OCI-LY7 (cell line): Measurements from ENCODE around the gene LRBA. TPM values are rescaled to one million over a fixed set of nuclear protein-coding genes. Genes with fewer than 3 reads are reported as not detected.

Experiments
- BruUV-seq: library from RNA; stranded (reverse); fragments of 400-500 nt; replicated peaks from 2 replicates; lab custom pipeline; 2021; lab: Mats Ljungman, UMichigan
- CTCF ChIA-PET: fragments of 300-600 bp; sonication (Branson Sonifier 250); formaldehyde crosslinking; loops from one replicate; lab custom pipeline; 2022; ENCODE audit warnings: antibody characterized with exemption; ENCODE audit not compliant: unreplicated experiment; lab: Charles Lee
- POLR2A ChIA-PET: fragments of 300-600 bp; sonication (Branson Sonifier 250); formaldehyde crosslinking; loops from one replicate; lab custom pipeline; 2022; ENCODE audit warnings: antibody characterized with exemption; lab: Charles Lee
- DNase-seq: peaks from one replicate; pipeline ENCODE4 v3.0.0-alpha.2; 2015; ENCODE audit warnings: low spot score
- H2AFZ ChIP-seq: fragments of 200-600 bp; sonication (generic), shearing (Covaris generic); 2 replicates; pipeline ENCODE4 v1.6.1; 2014; ENCODE audit warnings: mild to moderate bottlenecking, antibody characterized with exemption, low read length, moderate library complexity
- H3K27ac ChIP-seq: fragments of 200-600 bp; sonication (generic); 2 replicates; pipeline ENCODE4 v1.5.1; 2014; ENCODE audit warnings: mixed run types, low read depth, mild to moderate bottlenecking, moderate library complexity, low read length, inconsistent platforms; ENCODE audit not compliant: poor library complexity, severe bottlenecking
- H3K36me3 ChIP-seq: fragments of 200-600 bp; sonication (generic); 2 replicates; pipeline ENCODE4 v1.6.1; 2014; ENCODE audit warnings: mild to moderate bottlenecking, antibody characterized with exemption, low read length, moderate library complexity, mixed read lengths; ENCODE audit not compliant: insufficient read depth
- H3K4me1 ChIP-seq: fragments of 200-600 bp; sonication (generic); 2 replicates; pipeline ENCODE4 v1.5.1; 2014; ENCODE audit warnings: mild to moderate bottlenecking, low read length; ENCODE audit not compliant: insufficient read depth, poor library complexity, severe bottlenecking
- H3K4me2 ChIP-seq: fragments of 200-600 bp; sonication (generic); 2 replicates; pipeline ENCODE4 v1.6.1; 2014; ENCODE audit warnings: mild to moderate bottlenecking, low read length
- H3K4me3 ChIP-seq: fragments of 200-600 bp; sonication (generic); 2 replicates; pipeline ENCODE4 v1.5.1; 2014; ENCODE audit warnings: mild to moderate bottlenecking, low read depth, low read length; ENCODE audit not compliant: poor library complexity, severe bottlenecking
- H3K79me2 ChIP-seq: fragments of 200-600 bp; sonication (generic); 2 replicates; pipeline ENCODE4 v1.6.1; 2016; ENCODE audit warnings: low read depth, mild to moderate bottlenecking, low read length, moderate library complexity, mixed read lengths; ENCODE audit not compliant: insufficient read depth
- H3K9me2 ChIP-seq: fragments of 200-600 bp; sonication (generic); 2 replicates; pipeline ENCODE4 v1.6.1; 2016; ENCODE audit warnings: mild to moderate bottlenecking, low read length, mixed read lengths; ENCODE audit not compliant: insufficient read depth
- H3K9me3 ChIP-seq: fragments of 200-600 bp; sonication (generic); 2 replicates; pipeline ENCODE4 v1.6.1; 2014; ENCODE audit warnings: mild to moderate bottlenecking, mixed run types, low read length, mixed read lengths
- H4K20me1 ChIP-seq: fragments of 200-600 bp; sonication (generic); 2 replicates; pipeline ENCODE4 v1.6.1; 2014; ENCODE audit warnings: mild to moderate bottlenecking, antibody characterized with exemption, low read length, moderate library complexity, mixed read lengths; ENCODE audit not compliant: insufficient read depth
- CTCF ChIP-seq: fragments of 200-600 bp; sonication (generic); conservative IDR thresholded peaks from 2 replicates; pipeline ENCODE4 v1.5.1; 2014; ENCODE audit warnings: mild to moderate bottlenecking, antibody characterized with exemption, low read length, moderate library complexity, mixed read lengths
- EZH2phosphoT487 ChIP-seq: fragments of 200-600 bp; sonication (generic); IDR thresholded peaks from 2 replicates; pipeline ENCODE4 v1.6.1; 2018; ENCODE audit warnings: low read depth, borderline replicate concordance, mild to moderate bottlenecking, mixed run types, antibody characterized with exemption, low read length, moderate library complexity, mixed read lengths
- intact Hi-C: fragments of 100-400 bp; cut with micrococcal nuclease; formaldehyde crosslinking; loops from one replicate; pipeline ENCODE4 v1.10.0; 2022; ENCODE audit not compliant: unreplicated experiment
- total RNA-seq, 2 experiments: library from RNA; depleted of rRNA in 1 of 2; stranded (reverse); fragments of >200 nt in 1 of 2; shearing (Covaris generic) in 1 of 2; gene quantifications; 2 replicates each; pipeline ENCODE4 v1.2.3, GENCODE V29; 2014 to 2022

Gene LRBA
- total RNA-seq, 2 experiments from 2014 or later: 60.4 to 66.7 TPM

GRCh38 chr4:151013944-151014343 lies 1.1 kb downstream of the LRBA start:
- peaks cover 29% of the 10 kb centered on the region for H3K36me3 ChIP-seq
- ChIA-PET POLR2A (interaction anchor here (0.6 to 1.2 kb wide), 6 partner anchors 12 to 151 kb away, joined by 3 to 4 read pairs (median 3); no protein-coding TSS in a partner anchor), CTCF (no interaction called here)
- H3K79me2 ChIP-seq: peaks cover 56% of the 10 kb centered on the region
- DNase-seq: no peak
- H4K20me1 ChIP-seq: peaks cover 13% of the 10 kb centered on the region; the same call in 1 of the 2 replicates
- peak overlapping the region; percentile 96 for H3K4me2 ChIP-seq
- BruUV-seq: no TSS peak
- H3K27ac ChIP-seq: peak overlapping the region; percentile 88
- peak overlapping the region; percentile 95 for H3K4me3 ChIP-seq
- peaks cover 18% of the 10 kb centered on the region for H3K4me1 ChIP-seq
- intact Hi-C loops: loop anchor here (2.0 to 10.0 kb wide), 2 partner anchors 85 to 551 kb away; partner anchors contain the start of gene RPS3A
- H2AFZ ChIP-seq: peak overlapping the region; percentile 97; the same call in 1 of the 2 replicates
- 0 out of 2 replicates have a peak, but pooled peaks cover 4% of the 10 kb centered on the region for H3K9me3 ChIP-seq
- TF ChIP-seq CTCF (no peak), EZH2phosphoT487 (no peak)
- no peaks in the 10 kb centered on the region for H3K9me2 ChIP-seq

GRCh38 chr4:151013491-151013890 lies 1.6 kb downstream of the LRBA start:
- Histone ChIP-seq H3K9me2 (no peaks in the 10 kb centered on the region), H3K4me3 (peak overlapping the region; percentile 95), H3K36me3 (peaks cover 31% of the 10 kb centered on the region), H3K4me1 (peaks cover 18% of the 10 kb centered on the region), H3K27ac (peak overlapping the region; percentile 88), H4K20me1 (peaks cover 13% of the 10 kb centered on the region; the same call in 1 of the 2 replicates), H3K79me2 (peaks cover 59% of the 10 kb centered on the region), H2AFZ (no peak overlapping the region; the same call in 1 of the 2 replicates), H3K9me3 (0 out of 2 replicates have a peak, but pooled peaks cover 4% of the 10 kb centered on the region), H3K4me2 (peak overlapping the region; percentile 96)
- TF ChIP-seq EZH2phosphoT487 (no peak), CTCF (no peak)
- peak; percentile 16 for DNase-seq
- POLR2A ChIA-PET: interaction anchor here (0.6 to 1.2 kb wide), 7 partner anchors 10 to 85 kb away, joined by 3 to 4 read pairs (median 3); no protein-coding TSS in a partner anchor
- CTCF ChIA-PET: no interaction called here
- intact Hi-C loops: loop anchor here (10.0 kb wide), 1 partner anchor 551 kb away; no protein-coding TSS in a partner anchor
- no TSS peak for BruUV-seq

- no peak for TF ChIP-seq CTCF
- no peak for TF ChIP-seq EZH2phosphoT487
- DNase-seq: peak; percentile 6
- Histone ChIP-seq H3K27ac (peak overlapping the region; percentile 32), H3K4me3 (peak overlapping the region; percentile 95), H3K4me2 (peak overlapping the region; percentile 96), H2AFZ (no peak overlapping the region), H3K4me1 (peaks cover 18% of the 10 kb centered on the region), H3K9me3 (0 out of 2 replicates have a peak, but pooled peaks cover 4% of the 10 kb centered on the region), H3K79me2 (peaks cover 62% of the 10 kb centered on the region), H3K9me2 (no peaks in the 10 kb centered on the region), H4K20me1 (peaks cover 13% of the 10 kb centered on the region; the same call in 1 of the 2 replicates), H3K36me3 (peaks cover 37% of the 10 kb centered on the region)
- BruUV-seq: no TSS peak
- ChIA-PET POLR2A (interaction anchor here (0.7 to 1.2 kb wide), 7 partner anchors 9 to 704 kb away, joined by 3 to 6 read pairs (median 3); no protein-coding TSS in a partner anchor), CTCF (no interaction called here)
- intact Hi-C loops: loop anchor here (10.0 kb wide), 1 partner anchor 552 kb away; no protein-coding TSS in a partner anchor
Observed at GRCh38 chr4:151012820-151013219, 2.3 kb downstream of the LRBA start.
